Transverse colon (tissue), 4 donors: ENCODE data around the gene WNT11. TPM values are rescaled to one million over a fixed set of nuclear protein-coding genes. Genes with fewer than 3 reads are reported as not detected.

ENCODE experiments used
- DNase-seq: peaks from one replicate; pipeline ENCODE4 v3.0.0-alpha.2; 2019
- H3K27ac ChIP-seq, 4 donors: fragments of 200-600 bp; sonication (generic); 2 replicates each; pipeline ENCODE4 v1.5.1; 2016 to 2018; ENCODE audit warnings: inconsistent platforms in 4 of 4
- H3K27me3 ChIP-seq: fragments of 200-600 bp; sonication (generic); 2 replicates; pipeline ENCODE4 v1.5.1; 2017; ENCODE audit warnings: inconsistent platforms
- H3K36me3 ChIP-seq, 4 donors: fragments of 200-600 bp; sonication (generic); 2 replicates each; pipeline ENCODE4 v1.5.1; 2017 to 2019; ENCODE audit warnings: inconsistent platforms in 4 of 4
- H3K4me1 ChIP-seq, 4 donors: fragments of 200-600 bp; sonication (generic); 2 replicates each; pipeline ENCODE4 v1.5.1; 2017 to 2020; ENCODE audit warnings: inconsistent platforms in 4 of 4
- H3K4me3 ChIP-seq, 4 donors: fragments of 200-600 bp; sonication (generic); 1 replicate in 1 of 4; 2 replicates in 3 of 4; pipeline versions ENCODE4 v1.5.1 to v1.6.1; 2017 to 2019; ENCODE audit warnings: inconsistent platforms in 4 of 4
- H3K9me3 ChIP-seq, 2 donors: fragments of 200-600 bp; sonication (generic); 2 replicates each; pipeline ENCODE4 v1.5.1; 2017 to 2019; ENCODE audit warnings: inconsistent platforms in 2 of 2
- CTCF ChIP-seq, 5 experiments: fragments of 200-600 bp in 3 of 5; fragments of 450-650 bp in 2 of 5; sonication (generic) in 3 of 5; IDR thresholded peaks; 1 replicate in 2 of 5; 2 replicates in 3 of 5; pipeline ENCODE4 v1.5.1; 2016 to 2017; ENCODE audit warnings: antibody characterized with exemption in 5 of 5, inconsistent platforms in 3 of 5, mild to moderate bottlenecking in 2 of 5, moderate library complexity in 1 of 5
- EP300 ChIP-seq: sonication (generic); formaldehyde crosslinking; IDR thresholded peaks from one replicate; pipeline ENCODE4 v1.6.1; 2017; ENCODE audit warnings: antibody characterized with exemption, low read depth
- POLR2A ChIP-seq: fragments of 450-650 bp; IDR thresholded peaks from one replicate; pipeline ENCODE4 v1.6.1; 2016; ENCODE audit warnings: antibody characterized with exemption, mild to moderate bottlenecking, moderate library complexity
- POLR2AphosphoS5 ChIP-seq, 3 donors: sonication (generic); formaldehyde crosslinking; IDR thresholded peaks; one replicate each; pipeline ENCODE4 v1.6.1; 2016; ENCODE audit warnings: antibody characterized with exemption in 3 of 3
- WGBS, 2 donors: methylation state at CpG; one replicate each; pipeline ENCODE4 v1.1.5; 2018; ENCODE audit warnings: low coverage in 1 of 2; 5-methylcytosine and 5-hydroxymethylcytosine counted together
- in situ Hi-C, 4 donors: fragments of 200-750 bp; cut with MboI; loops; one replicate each; pipeline versions ENCODE4 v1.15.0 to v1.15.1; 2017; ENCODE audit warnings: low sequenced_read_pairs in 3 of 4, low pct_ligation_motif_present in 1 of 4, low pct_unique_long_range_greater_than_20kb in 1 of 4
- intact Hi-C: fragments of 100-400 bp; cut with DNase I; formaldehyde crosslinking; loops from one replicate; pipeline ENCODE4 v1.15.1; 2023; ENCODE audit warnings: low total_unique reads
- total RNA-seq, 4 donors: library from RNA; depleted of rRNA; stranded (reverse); fragments of >200 nt; gene quantifications; one replicate each; pipeline ENCODE4 v1.1.0, GENCODE V29; 2016

WNT11 gene
- total RNA-seq, 4 donors from 2014 or later: 2.4 to 14.6 (median 9.9) TPM

GRCh38 chr11:76196849-76197248, 9.5 kb downstream of the WNT11 start:
- in situ Hi-C loops: no loop called here
- WGBS, 2 donors: 92 to 95% methylated on average over 3 of the region's 3 CpGs

DNA sequence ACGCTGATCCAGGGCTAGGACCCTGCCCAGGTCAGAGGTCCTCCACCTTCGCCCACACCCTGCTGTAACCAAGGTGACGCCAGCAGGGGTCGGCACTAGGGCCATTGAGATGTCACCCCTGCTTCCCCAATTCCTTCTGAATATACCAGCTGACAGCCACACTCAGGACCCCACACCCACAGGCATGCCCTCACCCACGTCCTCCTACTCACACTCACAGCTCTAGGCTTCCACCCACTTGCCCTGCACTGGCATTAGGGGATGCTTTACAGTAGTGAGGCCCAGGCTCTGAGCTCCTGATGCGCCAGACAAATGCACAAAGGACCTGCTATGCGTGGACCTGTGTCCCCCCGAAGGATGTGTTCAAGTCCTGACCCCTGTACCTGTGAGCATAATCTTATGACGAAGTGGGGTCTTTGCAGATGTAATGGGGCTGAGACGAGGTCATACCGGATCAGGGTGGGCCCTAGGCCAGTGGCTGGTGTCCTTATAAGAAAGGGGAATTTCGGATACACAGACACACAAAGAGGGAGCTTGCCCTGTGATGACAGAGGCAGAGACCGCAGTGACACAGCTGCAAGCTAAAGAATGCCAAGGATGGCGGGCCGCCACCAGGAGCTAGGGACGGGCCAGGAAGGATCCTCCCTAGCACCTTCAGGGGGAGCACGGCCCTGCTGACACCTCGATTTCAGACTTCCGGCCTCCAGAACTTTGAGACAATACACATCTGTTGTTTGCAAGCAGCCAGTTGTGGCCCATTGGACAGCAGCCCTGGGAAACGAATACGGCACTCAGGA, 11.2 kb downstream of the WNT11 start:
- in situ Hi-C loops: no loop called here
- H3K4me1 ChIP-seq: no peaks in the 10 kb centered on the region
- 81% methylated on average over 21 of the region's 21 CpGs; no CpG with 5 or more reads in 1 of the 2 donors for WGBS, 2 donors
- no peak for DNase-seq
- H3K27ac ChIP-seq: no peak overlapping the region
- H3K27me3 ChIP-seq: no peaks in the 10 kb centered on the region
- intact Hi-C loops: no loop called here
- H3K9me3 ChIP-seq: no peaks in the 10 kb centered on the region
- no peaks in the 10 kb centered on the region for H3K36me3 ChIP-seq
- no peak for TF ChIP-seq POLR2A
- no peak for TF ChIP-seq CTCF (IDR thresholded peaks at IDR 0.05)
- no peak for TF ChIP-seq EP300
- TF ChIP-seq POLR2AphosphoS5 (IDR thresholded peaks at IDR 0.05): no peak
- H3K4me3 ChIP-seq: no peak overlapping the region

More at GRCh38 chr11:76196849-76197248, 9.5 kb downstream of the WNT11 start:
- DNase-seq: no peak
- H3K9me3 ChIP-seq: no peaks in the 10 kb centered on the region
- H3K4me3 ChIP-seq: no peak overlapping the region
- intact Hi-C loops: no loop called here
- TF ChIP-seq EP300 (no peak), POLR2AphosphoS5 (IDR thresholded peaks at IDR 0.05) (no peak), CTCF (IDR thresholded peaks at IDR 0.05) (no peak), POLR2A (no peak)
- no peaks in the 10 kb centered on the region for H3K36me3 ChIP-seq
- no peak overlapping the region for H3K27ac ChIP-seq
- no peaks in the 10 kb centered on the region for H3K27me3 ChIP-seq
- no peaks in the 10 kb centered on the region for H3K4me1 ChIP-seq

DNA sequence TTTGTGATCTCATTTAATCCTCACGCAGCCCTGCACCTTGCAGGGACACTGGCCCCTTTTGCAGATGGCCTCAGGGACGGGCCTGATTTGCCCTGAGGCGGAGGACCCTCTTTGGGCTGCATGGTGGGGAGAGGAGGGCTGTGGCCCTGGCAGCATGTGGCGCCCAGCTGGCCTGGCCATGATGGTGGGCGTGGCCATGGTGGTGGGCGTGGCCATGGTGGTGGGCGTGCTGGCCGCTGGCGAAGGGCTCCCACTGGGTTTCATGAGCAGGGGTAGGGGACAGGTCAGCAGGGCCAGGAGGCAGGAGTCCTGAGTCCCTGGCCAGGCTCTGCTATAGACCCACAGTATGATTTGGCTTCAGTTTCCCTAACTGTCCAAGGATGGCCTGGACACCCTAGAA, 13.1 kb downstream of the WNT11 start:
- Histone ChIP-seq H3K4me1 (no peaks in the 10 kb centered on the region), H3K4me3 (no peak overlapping the region), H3K27me3 (no peaks in the 10 kb centered on the region), H3K36me3 (no peaks in the 10 kb centered on the region), H3K27ac (no peak overlapping the region), H3K9me3 (no peaks in the 10 kb centered on the region)
- intact Hi-C loops: no loop called here
- in situ Hi-C loops: no loop called here
- DNase-seq: no peak
- TF ChIP-seq CTCF (IDR thresholded peaks at IDR 0.05): no peak
- no peak for TF ChIP-seq POLR2AphosphoS5 (IDR thresholded peaks at IDR 0.05)
- no peak for TF ChIP-seq POLR2A
- no peak for TF ChIP-seq EP300
- WGBS, 2 donors: 84% methylated on average over 9 of the region's 9 CpGs; no CpG with 5 or more reads in 1 of the 2 donors

- Histone ChIP-seq H3K9me3 (no peaks in the 10 kb centered on the region), H3K27me3 (no peaks in the 10 kb centered on the region), H3K27ac (no peak overlapping the region), H3K4me1 (peaks cover 0 to 5% (median 2%) of the 10 kb centered on the region in 4 donors), H3K36me3 (no peaks in the 10 kb centered on the region), H3K4me3 (no peak overlapping the region)
- intact Hi-C loops: no loop called here
- in situ Hi-C loops: no loop called here
- no peak for DNase-seq
- WGBS, 2 donors: 46 to 70% methylated on average over 2 to 7 of the region's 7 CpGs
- TF ChIP-seq EP300 (no peak), CTCF (IDR thresholded peaks at IDR 0.05) (no peak)
Observed at GRCh38 chr11:76190376-76190775, 15.9 kb downstream of the WNT11 start.
